BLaER1 treated with 17β-estradiol and CSF1 and Interleukin-3, amounts not matched to agents 10 nM and 100 nM (cell line): ENCODE results near the gene PAOX.

Source experiments
- H3K27ac ChIP-seq, 11 experiments: shearing (Covaris generic); formaldehyde crosslinking; 2 replicates each; pipeline ENCODE4 v1.8.1; 2022
- H3K27me3 ChIP-seq, 11 experiments: shearing (Covaris generic); formaldehyde crosslinking; 2 replicates each; pipeline ENCODE4 v1.8.1; 2022
- H3K36me3 ChIP-seq, 11 experiments: shearing (Covaris generic); formaldehyde crosslinking; 2 replicates each; pipeline ENCODE4 v1.8.1; 2022
- H3K4me1 ChIP-seq, 10 experiments: shearing (Covaris generic); formaldehyde crosslinking; 2 replicates each; pipeline ENCODE4 v1.8.1; 2022
- H3K4me2 ChIP-seq, 11 experiments: shearing (Covaris generic); formaldehyde crosslinking; 2 replicates each; pipeline ENCODE4 v1.8.1; 2022
- H3K4me3 ChIP-seq, 10 experiments: shearing (Covaris generic); formaldehyde crosslinking; 2 replicates each; pipeline ENCODE4 v1.8.1; 2022
- H3K9ac ChIP-seq, 11 experiments: shearing (Covaris generic); formaldehyde crosslinking; 2 replicates each; pipeline ENCODE4 v1.8.1; 2022
- H3K9me3 ChIP-seq, 11 experiments: shearing (Covaris generic); formaldehyde crosslinking; replicated peaks in 1 of 11; 2 replicates each; pipeline ENCODE4 v1.8.1; 2022
- H4K20me1 ChIP-seq, 11 experiments: shearing (Covaris generic); formaldehyde crosslinking; 2 replicates each; pipeline ENCODE4 v1.8.1; 2022
- Cebpa-rat ChIP-seq, 11 experiments: shearing (Covaris generic); IDR thresholded peaks; 2 replicates each; pipeline ENCODE4 v1.8.1; 2022

PAOX gene

DNA sequence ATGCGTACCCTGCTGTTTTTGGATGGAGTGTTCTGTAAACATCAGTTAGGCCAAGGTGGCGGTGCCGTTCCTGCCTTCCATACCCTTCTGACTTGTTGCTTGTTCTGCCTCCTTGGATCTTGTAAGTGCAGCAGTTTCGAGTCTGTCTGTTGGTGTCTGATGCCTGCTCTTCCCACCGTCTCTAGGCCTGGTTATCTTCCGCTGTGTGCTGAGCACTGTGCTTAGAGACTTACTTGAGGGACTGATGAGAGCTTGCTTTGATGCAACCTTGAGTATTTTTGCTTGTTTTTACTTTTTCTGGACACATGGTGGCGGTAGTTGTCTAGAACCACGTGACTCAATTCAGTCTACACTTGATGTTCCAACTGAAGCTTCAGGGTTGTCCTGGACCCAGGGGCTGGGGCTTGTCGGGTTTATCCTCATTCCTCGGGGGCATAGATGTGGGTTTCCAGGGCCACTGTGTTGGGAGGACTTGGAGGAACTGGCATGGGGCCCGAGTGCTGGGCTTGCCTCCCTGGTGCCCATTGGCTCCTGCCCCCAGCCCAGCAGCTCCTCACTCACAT lies 59.7 kb downstream of the PAOX start:
- Histone ChIP-seq H3K36me3 (no peaks in the 10 kb centered on the region), H3K4me2 (no peak overlapping the region), H4K20me1 (peaks cover 0 to 4% (median 0%) of the 10 kb centered on the region in 11 experiments; a peak in 2 of 22 replicates), H3K9ac (no peak overlapping the region), H3K27me3 (no peaks in the 10 kb centered on the region), H3K4me3 (no peak overlapping the region), H3K27ac (no peak overlapping the region), H3K9me3 (peaks cover 0 to 3% (median 0%) of the 10 kb centered on the region in 11 experiments; a peak in 2 of 22 replicates), H3K4me1 (peaks cover 9 to 18% (median 13%) of the 10 kb centered on the region in 10 experiments; a peak in 19 of 20 replicates)
- TF ChIP-seq Cebpa-rat (IDR thresholded peaks at IDR 0.05) = no peak

DNA sequence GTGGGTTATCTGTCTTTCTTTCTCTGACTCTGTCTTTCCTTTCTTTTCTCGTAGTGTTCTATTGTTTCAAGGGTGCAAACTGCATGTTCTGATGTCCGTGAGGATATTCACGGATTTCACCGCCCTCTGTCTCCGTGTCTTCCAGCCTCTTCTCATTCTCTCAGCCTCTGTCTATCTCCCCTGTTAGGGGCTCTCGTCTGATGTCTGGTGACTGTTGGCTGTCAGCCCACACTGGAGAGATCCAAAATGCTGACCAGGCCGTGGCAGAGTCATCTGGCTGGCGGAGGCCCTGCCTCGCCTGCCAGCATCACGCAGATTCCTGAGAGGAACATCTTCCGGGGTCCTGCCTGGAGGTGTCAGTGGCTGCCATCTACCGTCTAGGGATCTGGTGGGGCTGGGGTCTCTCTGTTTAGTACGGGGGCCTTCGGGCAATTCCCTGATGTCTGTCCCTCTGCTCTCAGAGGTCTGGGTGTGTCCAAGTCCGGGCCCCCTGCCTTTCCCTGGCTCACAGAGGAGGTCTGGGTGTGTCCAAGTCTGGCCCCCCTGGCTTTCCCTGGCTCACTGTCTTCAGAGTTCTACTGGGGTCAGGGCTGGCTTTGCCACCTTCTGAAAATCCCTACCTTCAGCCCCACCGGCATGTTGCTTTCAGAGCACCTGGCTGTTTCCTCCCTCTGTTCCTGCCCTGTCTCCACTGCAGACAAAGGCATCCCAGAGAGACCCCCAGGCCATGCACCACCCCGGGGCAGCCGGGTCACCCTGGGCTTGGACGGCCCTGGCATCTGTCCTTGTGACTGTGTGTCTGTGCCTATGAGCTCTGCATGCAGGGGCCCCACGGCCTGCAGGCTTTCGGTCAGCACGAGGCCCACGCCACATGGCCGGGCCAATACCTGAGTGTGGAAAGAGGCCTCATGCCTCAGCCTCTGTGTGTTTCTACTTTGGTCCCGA lies 60.7 kb downstream of the PAOX start:
- Histone ChIP-seq H3K9me3 (peaks cover 5 to 10% (median 7%) of the 10 kb centered on the region in 11 experiments; a peak in 21 of 22 replicates), H3K36me3 (no peaks in the 10 kb centered on the region), H3K27me3 (no peaks in the 10 kb centered on the region), H3K4me1 (peaks cover 9 to 18% (median 13%) of the 10 kb centered on the region in 10 experiments; a peak in 19 of 20 replicates), H3K4me3 (no peak overlapping the region), H3K9ac (no peak overlapping the region), H3K27ac (no peak overlapping the region), H4K20me1 (peaks cover 0 to 4% (median 0%) of the 10 kb centered on the region in 11 experiments; a peak in 2 of 22 replicates), H3K4me2 (no peak overlapping the region)
- TF ChIP-seq Cebpa-rat (IDR thresholded peaks at IDR 0.05) = no peak

DNA sequence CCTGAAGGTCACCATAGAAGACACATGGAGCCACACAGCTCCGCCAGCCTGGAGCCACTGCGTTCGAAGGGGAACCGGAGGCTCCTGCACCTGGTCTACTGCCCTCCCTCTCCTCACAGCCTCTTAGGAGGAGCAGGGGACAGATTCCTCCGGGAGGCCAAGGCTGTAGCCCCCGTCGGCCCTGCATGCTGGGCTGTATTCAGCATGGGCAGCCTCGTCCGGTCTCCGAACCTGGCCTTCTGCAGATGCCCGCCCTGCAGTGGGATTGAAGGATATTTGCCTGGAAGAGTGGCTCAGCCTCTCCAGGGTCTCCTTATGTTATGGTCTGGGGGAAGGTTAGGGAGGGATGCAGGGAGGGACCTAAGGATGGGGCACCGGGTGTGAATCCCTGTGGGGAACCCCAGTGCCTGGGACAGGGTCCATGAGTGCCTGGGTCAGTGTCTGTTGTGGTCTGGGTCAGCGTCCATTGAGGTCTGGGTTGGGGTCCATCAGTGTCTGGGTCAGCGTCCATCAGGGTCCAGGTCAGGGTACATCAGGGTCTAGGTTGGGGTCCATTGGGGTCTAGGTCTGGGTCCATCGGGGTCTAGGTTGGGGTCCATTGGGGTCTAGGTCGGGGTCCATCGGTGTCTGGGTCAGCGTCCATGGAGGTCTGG lies 61.7 kb downstream of the PAOX start:
- H3K36me3 ChIP-seq = no peaks in the 10 kb centered on the region
- H3K4me2 ChIP-seq = no peak overlapping the region
- H4K20me1 ChIP-seq = peaks cover 0 to 4% (median 0%) of the 10 kb centered on the region in 11 experiments; a peak in 2 of 22 replicates
- no peak overlapping the region for H3K9ac ChIP-seq
- peaks cover 13 to 20% (median 17%) of the 10 kb centered on the region in 11 experiments for H3K9me3 ChIP-seq
- no peak overlapping the region for H3K4me3 ChIP-seq
- no peaks in the 10 kb centered on the region for H3K27me3 ChIP-seq
- H3K27ac ChIP-seq = no peak overlapping the region
- no peak for TF ChIP-seq Cebpa-rat (IDR thresholded peaks at IDR 0.05)
- H3K4me1 ChIP-seq = peaks cover 9 to 18% (median 13%) of the 10 kb centered on the region in 10 experiments; a peak in 19 of 20 replicates
